Vagina (tissue), 2 donors: ENCODE results near the gene LMO1. TPM values are rescaled to one million over a fixed set of nuclear protein-coding genes. Genes with fewer than 3 reads are reported as not detected.

ENCODE experiments used
- DNase-seq, 2 donors: peaks; one replicate each; pipeline ENCODE4 v3.0.0-alpha.2; 2017; ENCODE audit errors: extremely low spot score in 2 of 2
- H3K27ac ChIP-seq: fragments of 200-600 bp; sonication (generic); one replicate; pipeline ENCODE4 v1.5.1; 2019
- H3K27me3 ChIP-seq: fragments of 200-600 bp; sonication (generic); one replicate; pipeline ENCODE4 v1.5.1; 2019
- H3K36me3 ChIP-seq, 2 donors: fragments of 200-600 bp; sonication (generic); one replicate each; pipeline ENCODE4 v1.5.1; 2017 to 2019
- H3K4me1 ChIP-seq: fragments of 200-600 bp; sonication (generic); one replicate; pipeline ENCODE4 v1.5.1; 2019
- H3K4me3 ChIP-seq, 2 donors: fragments of 200-600 bp; sonication (generic); 1 replicate in 1 of 2; 2 replicates in 1 of 2; pipeline ENCODE4 v1.5.1; 2016 to 2019
- H3K9me3 ChIP-seq: fragments of 200-600 bp; sonication (generic); one replicate; pipeline ENCODE4 v1.5.1; 2019
- CTCF ChIP-seq, 3 experiments: fragments of 450-650 bp in 2 of 3; fragments of 200-600 bp in 1 of 3; sonication (generic) in 1 of 3; IDR thresholded peaks; one replicate each; pipeline ENCODE4 v1.5.1; 2017 to 2019; ENCODE audit warnings: antibody characterized with exemption in 3 of 3, mild to moderate bottlenecking in 2 of 3, moderate library complexity in 2 of 3
- POLR2A ChIP-seq, 2 donors: fragments of 450-650 bp; IDR thresholded peaks; one replicate each; pipeline ENCODE4 v1.6.1; 2017; ENCODE audit warnings: antibody characterized with exemption in 2 of 2, mild to moderate bottlenecking in 2 of 2, moderate library complexity in 2 of 2
- POLR2AphosphoS5 ChIP-seq, 2 donors: sonication (generic); formaldehyde crosslinking; IDR thresholded peaks; one replicate each; pipeline ENCODE4 v1.9.0; 2017; ENCODE audit warnings: antibody characterized with exemption in 2 of 2, mild to moderate bottlenecking in 2 of 2, low read depth in 1 of 2; ENCODE audit not compliant: insufficient read depth in 1 of 2
- intact Hi-C: fragments of 100-400 bp; cut with DNase I; formaldehyde crosslinking; loops from one replicate; pipeline ENCODE4 v1.15.1; 2023
- total RNA-seq: library from RNA; depleted of rRNA; stranded (reverse); fragments of >200 nt; gene quantifications from one replicate; pipeline ENCODE4 v1.2.3, GENCODE V29; 2016

The LMO1 gene
- total RNA-seq, 1 donor from 2014 or later = not detected

DNA sequence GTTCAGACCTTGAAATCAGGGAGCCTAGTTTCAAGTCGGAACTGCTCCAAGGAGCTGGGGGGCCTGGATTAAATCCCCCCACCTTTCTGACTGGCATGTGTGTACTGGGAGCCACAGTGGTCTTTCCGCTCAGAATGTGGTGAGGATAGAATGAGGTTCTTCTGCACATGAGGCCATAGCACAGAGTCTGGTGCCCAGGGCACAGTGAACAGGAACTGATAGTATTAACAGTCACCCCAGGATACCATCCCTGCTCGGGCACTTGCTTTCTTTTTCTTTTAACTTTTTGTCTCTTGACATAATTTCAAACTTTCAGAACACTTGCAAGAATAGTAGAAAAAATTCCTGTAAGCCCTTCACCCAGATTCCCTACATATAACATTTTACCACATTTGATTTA lies 28.8 kb downstream of the LMO1 start:
- no peaks in the 10 kb centered on the region for H3K9me3 ChIP-seq
- H3K4me3 ChIP-seq = no peak overlapping the region
- H3K4me1 ChIP-seq = no peaks in the 10 kb centered on the region
- no peak for DNase-seq
- TF ChIP-seq POLR2AphosphoS5 (IDR thresholded peaks at IDR 0.05; ENCODE audit: insufficient read depth in 1 of 2, low read depth in 1 of 2) = no peak
- no peak for TF ChIP-seq POLR2A (IDR thresholded peaks at IDR 0.05)
- no peak for TF ChIP-seq CTCF (IDR thresholded peaks at IDR 0.05)
- no peaks in the 10 kb centered on the region for H3K27me3 ChIP-seq
- intact Hi-C loops = no loop called here
- H3K36me3 ChIP-seq = no peaks in the 10 kb centered on the region
- no peak overlapping the region for H3K27ac ChIP-seq

DNA sequence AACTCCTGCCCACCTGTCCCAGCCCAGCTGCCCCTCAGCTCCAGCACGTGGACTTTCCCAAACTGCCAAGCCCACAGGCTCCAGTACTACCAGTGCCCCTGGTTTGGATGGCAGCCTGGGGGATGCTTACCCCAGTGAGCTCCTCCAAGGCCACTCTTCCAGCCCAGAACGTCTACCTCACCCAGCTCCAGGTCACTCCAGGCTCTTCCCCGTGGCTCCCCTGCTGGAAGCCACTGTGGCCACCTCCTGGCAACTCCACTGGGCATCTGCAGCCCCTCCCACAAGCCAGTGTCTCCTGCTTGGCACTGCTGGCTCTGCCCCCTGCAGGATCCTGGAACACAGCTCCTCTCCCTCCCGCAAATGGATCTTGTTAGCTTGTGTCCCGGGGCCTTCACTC lies 29.3 kb downstream of the LMO1 start:
- no peaks in the 10 kb centered on the region for H3K4me1 ChIP-seq
- no peak for DNase-seq
- no peaks in the 10 kb centered on the region for H3K27me3 ChIP-seq
- no peak for TF ChIP-seq POLR2A (IDR thresholded peaks at IDR 0.05)
- no peak for TF ChIP-seq POLR2AphosphoS5 (IDR thresholded peaks at IDR 0.05; ENCODE audit: insufficient read depth in 1 of 2, low read depth in 1 of 2)
- TF ChIP-seq CTCF (IDR thresholded peaks at IDR 0.05) = no peak
- no peak overlapping the region for H3K27ac ChIP-seq
- no peaks in the 10 kb centered on the region for H3K9me3 ChIP-seq
- intact Hi-C loops = no loop called here
- H3K36me3 ChIP-seq = no peaks in the 10 kb centered on the region
- H3K4me3 ChIP-seq = no peak overlapping the region

DNA sequence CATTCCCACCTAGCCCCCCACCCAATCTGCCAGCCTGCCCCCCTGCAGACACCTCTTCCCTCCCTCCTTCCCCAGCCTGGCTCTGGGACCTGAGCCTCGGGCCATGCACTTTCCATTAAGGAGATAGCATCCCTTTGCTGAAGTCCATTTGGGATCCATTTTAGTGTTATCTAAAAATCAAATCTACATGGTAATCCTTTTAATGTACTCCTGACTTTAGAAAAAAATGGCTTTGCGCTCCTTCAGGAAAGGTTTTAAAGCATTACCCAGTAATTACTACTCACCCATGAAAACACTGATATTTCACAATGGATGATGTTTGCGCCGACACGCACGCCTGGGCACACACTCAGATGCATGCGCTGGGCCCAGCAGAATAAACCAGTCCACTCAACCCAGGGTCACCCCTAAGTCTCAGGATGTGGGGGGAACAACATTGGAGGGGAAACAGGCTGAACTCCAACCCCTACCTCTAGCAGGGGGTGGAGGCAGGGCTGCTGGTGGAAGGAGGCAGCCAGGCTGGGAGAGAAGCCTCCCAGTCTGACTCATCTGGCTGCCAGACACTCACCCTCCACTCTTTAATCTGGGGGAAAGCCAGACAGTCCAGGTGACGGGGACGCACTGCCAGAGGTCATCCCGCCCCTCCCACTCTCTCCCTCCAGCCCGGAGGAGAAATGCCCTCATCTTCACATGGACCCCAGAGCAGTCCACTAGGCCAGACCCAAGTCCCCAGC lies 29.8 kb downstream of the LMO1 start:
- intact Hi-C loops = no loop called here
- no peaks in the 10 kb centered on the region for H3K27me3 ChIP-seq
- no peak overlapping the region for H3K4me3 ChIP-seq
- H3K36me3 ChIP-seq = no peaks in the 10 kb centered on the region
- H3K4me1 ChIP-seq = peaks cover 1% of the 10 kb centered on the region
- no peak for TF ChIP-seq POLR2AphosphoS5 (IDR thresholded peaks at IDR 0.05; ENCODE audit: insufficient read depth in 1 of 2, low read depth in 1 of 2)
- no peak for TF ChIP-seq POLR2A (IDR thresholded peaks at IDR 0.05)
- no peak for TF ChIP-seq CTCF (IDR thresholded peaks at IDR 0.05)
- no peaks in the 10 kb centered on the region for H3K9me3 ChIP-seq
- no peak overlapping the region for H3K27ac ChIP-seq
- DNase-seq = no peak

GRCh38 chr11:8232849-8233606 lies 30.6 kb downstream of the LMO1 start:
- Histone ChIP-seq H3K4me1 (peaks cover 9% of the 10 kb centered on the region), H3K36me3 (no peaks in the 10 kb centered on the region), H3K27me3 (no peaks in the 10 kb centered on the region), H3K9me3 (no peaks in the 10 kb centered on the region), H3K4me3 (no peak overlapping the region), H3K27ac (no peak overlapping the region)
- no peak for DNase-seq
- TF ChIP-seq CTCF (IDR thresholded peaks at IDR 0.05) (no peak), POLR2A (IDR thresholded peaks at IDR 0.05) (no peak), POLR2AphosphoS5 (IDR thresholded peaks at IDR 0.05; ENCODE audit: insufficient read depth in 1 of 2, low read depth in 1 of 2) (no peak)
- intact Hi-C loops = no loop called here

GRCh38 chr11:8232414-8232813 lies 31.3 kb downstream of the LMO1 start:
- no peaks in the 10 kb centered on the region for H3K36me3 ChIP-seq
- intact Hi-C loops = no loop called here
- no peaks in the 10 kb centered on the region for H3K9me3 ChIP-seq
- H3K4me3 ChIP-seq = no peak overlapping the region
- no peaks in the 10 kb centered on the region for H3K27me3 ChIP-seq
- DNase-seq = no peak
- TF ChIP-seq CTCF (IDR thresholded peaks at IDR 0.05) (no peak), POLR2AphosphoS5 (IDR thresholded peaks at IDR 0.05; ENCODE audit: insufficient read depth in 1 of 2, low read depth in 1 of 2) (no peak), POLR2A (IDR thresholded peaks at IDR 0.05) (no peak)
- no peak overlapping the region for H3K27ac ChIP-seq
- peaks cover 10% of the 10 kb centered on the region for H3K4me1 ChIP-seq
